Choroid plexus epithelial cell (primary cell): ENCODE data around the gene TNNI2.
"Not testable (repeated sequence)": the region's sequence is repeated elsewhere in the genome, so short reads cannot be mapped to it uniquely, and the experiment has no call there.

Experiments used
- DNase-seq: peaks from one replicate; pipeline ENCODE4 v3.0.0-alpha.2; 2010; ENCODE audit warnings: low read depth
- H3K4me3 ChIP-seq: 2 replicates; pipeline ENCODE4 v1.5.1; 2011; ENCODE audit warnings: low read depth, mild to moderate bottlenecking, control low read depth, low read length, moderate library complexity
- CTCF ChIP-seq: conservative IDR thresholded peaks from 2 replicates; pipeline ENCODE4 v1.5.1; 2011; ENCODE audit warnings: low read depth, mild to moderate bottlenecking, control low read depth, inconsistent platforms, low read length, moderate library complexity

Gene TNNI2

GRCh38 chr11:1803246-1803645, 35.5 kb upstream of the TNNI2 start:
- no peak overlapping the region for H3K4me3 ChIP-seq
- DNase-seq, result no peak
- TF ChIP-seq CTCF, result no peak

- not testable (repeated sequence) for DNase-seq, H3K4me3 ChIP-seq
These were observed 34.8 kb upstream of the TNNI2 start for GRCh38 chr11:1803835-1804519.

- no peak for DNase-seq
- H3K4me3 ChIP-seq, result no peak overlapping the region
- TF ChIP-seq CTCF, result no peak
These were observed 33.3 kb upstream of the TNNI2 start for GRCh38 chr11:1805525-1805924.

GRCh38 chr11:1807264-1807995, 31.4 kb upstream of the TNNI2 start:
- peak; percentile 10 for TF ChIP-seq CTCF
- H3K4me3 ChIP-seq, result no peak overlapping the region
- no peak for DNase-seq

- H3K4me3 ChIP-seq, result no peak overlapping the region
- DNase-seq, result no peak
- TF ChIP-seq CTCF, result no peak
These were observed 28.0 kb upstream of the TNNI2 start for GRCh38 chr11:1810761-1811160.

- no peak for TF ChIP-seq CTCF
- no peak for DNase-seq
- no peak overlapping the region for H3K4me3 ChIP-seq
These were observed 26.5 kb upstream of the TNNI2 start for GRCh38 chr11:1812274-1812673.

- no peak overlapping the region for H3K4me3 ChIP-seq
- no peak for DNase-seq
- TF ChIP-seq CTCF, result no peak
These were observed 26.0 kb upstream of the TNNI2 start for GRCh38 chr11:1812801-1813200.

- not testable (repeated sequence) for DNase-seq, H3K4me3 ChIP-seq
These were observed 25.4 kb upstream of the TNNI2 start for GRCh38 chr11:1813356-1813755.
